SK-MEL-5 (cell line): ENCODE data around the gene ACTN1. TPM values are rescaled to one million over a fixed set of nuclear protein-coding genes. Genes with fewer than 3 reads are reported as not detected.

ENCODE experiments used
- DNase-seq: peaks from one replicate; pipeline ENCODE4 v3.0.0-alpha.2; 2016; ENCODE audit warnings: low read depth, low spot score
- in situ Hi-C: cut with HindIII; loops from 2 replicates; pipeline ENCODE4 v1.10.0; 2016; ENCODE audit warnings: low sequenced_read_pairs, high pct_unique_total_duplicates, low pct_unique_long_range_greater_than_20kb
- total RNA-seq: library from RNA; depleted of rRNA; stranded (reverse); fragments of >200 nt; shearing (Covaris generic); gene quantifications from 2 replicates; pipeline ENCODE4 v1.2.3, GENCODE V29; 2014

Gene ACTN1
- total RNA-seq, 1 experiment from 2014 or later, result 34.2 TPM

GRCh38 chr14:68959035-68959434 is 20.1 kb downstream of the ACTN1 start:
- DNase-seq, result no peak
- in situ Hi-C loops, result no loop called here

GRCh38 chr14:68958553-68958952 is 20.5 kb downstream of the ACTN1 start:
- no peak for DNase-seq
- in situ Hi-C loops, result no loop called here

- DNase-seq, result no peak
- in situ Hi-C loops, result no loop called here
Observed at GRCh38 chr14:68957775-68958174, 21.3 kb downstream of the ACTN1 start.

GRCh38 chr14:68956724-68957123 is 22.4 kb downstream of the ACTN1 start:
- in situ Hi-C loops, result no loop called here
- no peak for DNase-seq

GRCh38 chr14:68955851-68956179 is 23.3 kb downstream of the ACTN1 start:
- in situ Hi-C loops, result no loop called here
- DNase-seq, result no peak

GRCh38 chr14:68955164-68955850 is 23.8 kb downstream of the ACTN1 start:
- no peak for DNase-seq
- in situ Hi-C loops, result no loop called here

- in situ Hi-C loops, result no loop called here
- no peak for DNase-seq
Observed at GRCh38 chr14:68953196-68953555, 25.9 kb downstream of the ACTN1 start.

GRCh38 chr14:68952531-68953195 is 26.4 kb downstream of the ACTN1 start:
- in situ Hi-C loops, result no loop called here
- peak; percentile 44 for DNase-seq

- DNase-seq, result no peak
- in situ Hi-C loops, result no loop called here
Observed at GRCh38 chr14:68951800-68952530, 27.1 kb downstream of the ACTN1 start.

GRCh38 chr14:68951035-68951797 is 27.9 kb downstream of the ACTN1 start:
- DNase-seq, result peak; percentile 83
- in situ Hi-C loops, result no loop called here

GRCh38 chr14:68950111-68950510 is 29.0 kb downstream of the ACTN1 start:
- in situ Hi-C loops, result no loop called here
- DNase-seq, result no peak

- in situ Hi-C loops, result no loop called here
Observed at GRCh38 chr14:68949601-68949965, 29.5 kb downstream of the ACTN1 start.

GRCh38 chr14:68948686-68949600 is 30.2 kb downstream of the ACTN1 start:
- DNase-seq, result peak; percentile 51
- in situ Hi-C loops, result no loop called here

More at GRCh38 chr14:68949601-68949965, 29.5 kb downstream of the ACTN1 start:
- DNase-seq, result no peak

GRCh38 chr14:68947802-68948201 is 31.3 kb downstream of the ACTN1 start:
- peak; percentile 87 for DNase-seq
- in situ Hi-C loops, result no loop called here

GRCh38 chr14:68946489-68946822 is 32.6 kb downstream of the ACTN1 start:
- DNase-seq, result no peak
- in situ Hi-C loops, result no loop called here

GRCh38 chr14:68945585-68946488 is 33.3 kb downstream of the ACTN1 start:
- no peak for DNase-seq
- in situ Hi-C loops, result no loop called here
